SU-DHL-6 (cell line): ENCODE results near the gene CCDC77.
"Not testable (repeated sequence)": the region's sequence is repeated elsewhere in the genome, so short reads cannot be mapped to it uniquely, and the experiment has no call there.

Experiments used
- H2AFZ ChIP-seq: fragments of 200-600 bp; sonication (generic); 2 replicates; pipeline ENCODE4 v1.6.1; 2014; ENCODE audit warnings: low read depth, mild to moderate bottlenecking, moderate library complexity, mixed read lengths, antibody characterized with exemption, low read length; ENCODE audit not compliant: severe bottlenecking
- H3F3A ChIP-seq: fragments of 200-600 bp; shearing (Covaris generic); 2 replicates; pipeline ENCODE4 v1.6.0; 2016; ENCODE audit warnings: antibody characterized with exemption, mild to moderate bottlenecking; ENCODE audit not compliant: insufficient read depth
- H3K27ac ChIP-seq: fragments of 200-600 bp; sonication (generic); 2 replicates; pipeline ENCODE4 v1.5.1; 2016; ENCODE audit warnings: low read depth, mild to moderate bottlenecking, low read length, moderate library complexity, mixed read lengths
- H3K27me3 ChIP-seq: fragments of 200-600 bp; sonication (generic), shearing (Covaris generic); 2 replicates; pipeline ENCODE4 v1.6.0; 2014; ENCODE audit warnings: mild to moderate bottlenecking, low read length
- H3K36me3 ChIP-seq: fragments of 200-600 bp; sonication (generic); 2 replicates; pipeline ENCODE4 v1.6.1; 2014; ENCODE audit warnings: mild to moderate bottlenecking, low read length, mixed read lengths
- H3K4me2 ChIP-seq: fragments of 300-600, 200-600 bp; shearing (Covaris generic), sonication (generic); 2 replicates; pipeline ENCODE4 v1.6.0; 2014; ENCODE audit warnings: low read length, low read depth, mild to moderate bottlenecking; ENCODE audit not compliant: poor library complexity, severe bottlenecking
- H3K4me3 ChIP-seq: fragments of 200-600 bp; sonication (generic); 2 replicates; pipeline ENCODE4 v1.5.1; 2014; ENCODE audit warnings: antibody characterized with exemption, low read length, mild to moderate bottlenecking, mixed read lengths; ENCODE audit not compliant: insufficient read depth, poor library complexity, severe bottlenecking
- H3K79me2 ChIP-seq: fragments of 200-600 bp; sonication (generic); 2 replicates; pipeline ENCODE4 v1.6.1; 2014; ENCODE audit warnings: mild to moderate bottlenecking, low read length, moderate library complexity; ENCODE audit not compliant: insufficient read depth
- H3K9ac ChIP-seq: fragments of 200-600 bp; sonication (generic); 2 replicates; pipeline ENCODE4 v1.7.0; 2014; ENCODE audit warnings: mild to moderate bottlenecking, low read length
- H3K9me2 ChIP-seq: fragments of 200-600 bp; sonication (generic); replicated peaks from 2 replicates; pipeline ENCODE4 v1.6.1; 2014; ENCODE audit warnings: low read length; ENCODE audit not compliant: insufficient read depth
- H3K9me3 ChIP-seq: fragments of 200-600 bp; sonication (generic); 2 replicates; pipeline ENCODE4 v1.6.1; 2014; ENCODE audit warnings: low read length, mixed read lengths; ENCODE audit not compliant: insufficient read depth
- H4K20me1 ChIP-seq: fragments of 200-600 bp; sonication (generic); 2 replicates; pipeline ENCODE4 v1.6.1; 2014; ENCODE audit warnings: low read depth, mild to moderate bottlenecking, antibody characterized with exemption, low read length, moderate library complexity, mixed read lengths
- EZH2phosphoT487 ChIP-seq: fragments of 200-600 bp; sonication (generic), shearing (Covaris generic); conservative IDR thresholded peaks from 2 replicates; pipeline ENCODE4 v1.6.1; 2018; ENCODE audit warnings: mild to moderate bottlenecking, antibody characterized with exemption, low read length, moderate library complexity, mixed read lengths
- TF ChIP-seq, protein P1 (sequence below): fragments of 200-600 bp; sonication (generic); IDR thresholded peaks from one replicate; pipeline ENCODE4 v1.5.1; 2017; ENCODE audit warnings: antibody characterized with exemption, mild to moderate bottlenecking, low read length, moderate library complexity; ENCODE audit not compliant: insufficient read depth, poor library complexity, severe bottlenecking

The CCDC77 gene

DNA sequence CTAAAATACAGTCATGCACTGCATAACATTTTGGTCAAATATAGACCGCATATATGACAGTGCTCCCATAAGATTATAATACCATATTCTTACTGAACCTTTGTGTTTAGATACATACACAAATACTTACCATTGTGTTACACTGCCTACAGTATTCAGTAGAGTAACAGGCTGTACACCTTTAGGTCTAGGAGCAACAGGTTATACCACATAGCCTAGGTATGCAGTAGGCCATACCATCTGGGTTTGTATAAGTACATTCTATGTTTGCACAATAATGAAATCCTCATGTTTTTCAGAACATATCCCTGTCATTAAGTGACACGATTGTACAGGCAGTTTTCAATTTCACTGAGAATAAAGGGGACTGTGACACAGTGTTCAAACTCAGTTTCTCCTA lies 34.6 kb upstream of the CCDC77 start:
- TF ChIP-seq, protein P1, sequence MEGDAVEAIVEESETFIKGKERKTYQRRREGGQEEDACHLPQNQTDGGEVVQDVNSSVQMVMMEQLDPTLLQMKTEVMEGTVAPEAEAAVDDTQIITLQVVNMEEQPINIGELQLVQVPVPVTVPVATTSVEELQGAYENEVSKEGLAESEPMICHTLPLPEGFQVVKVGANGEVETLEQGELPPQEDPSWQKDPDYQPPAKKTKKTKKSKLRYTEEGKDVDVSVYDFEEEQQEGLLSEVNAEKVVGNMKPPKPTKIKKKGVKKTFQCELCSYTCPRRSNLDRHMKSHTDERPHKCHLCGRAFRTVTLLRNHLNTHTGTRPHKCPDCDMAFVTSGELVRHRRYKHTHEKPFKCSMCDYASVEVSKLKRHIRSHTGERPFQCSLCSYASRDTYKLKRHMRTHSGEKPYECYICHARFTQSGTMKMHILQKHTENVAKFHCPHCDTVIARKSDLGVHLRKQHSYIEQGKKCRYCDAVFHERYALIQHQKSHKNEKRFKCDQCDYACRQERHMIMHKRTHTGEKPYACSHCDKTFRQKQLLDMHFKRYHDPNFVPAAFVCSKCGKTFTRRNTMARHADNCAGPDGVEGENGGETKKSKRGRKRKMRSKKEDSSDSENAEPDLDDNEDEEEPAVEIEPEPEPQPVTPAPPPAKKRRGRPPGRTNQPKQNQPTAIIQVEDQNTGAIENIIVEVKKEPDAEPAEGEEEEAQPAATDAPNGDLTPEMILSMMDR = no peak
- Histone ChIP-seq H3K9me2 (no peaks in the 10 kb centered on the region), H3K79me2 (no peaks in the 10 kb centered on the region), H3K9me3 (no peaks in the 10 kb centered on the region), H3K4me3 (no peak overlapping the region), H4K20me1 (no peaks in the 10 kb centered on the region), H2AFZ (no peak overlapping the region), H3K27ac (no peak overlapping the region), H3F3A (0 out of 2 replicates have a peak, but pooled peaks cover 3% of the 10 kb centered on the region), H3K36me3 (peaks cover 41% of the 10 kb centered on the region), H3K27me3 (no peaks in the 10 kb centered on the region), H3K4me2 (no peak overlapping the region), H3K9ac (no peak overlapping the region)

DNA sequence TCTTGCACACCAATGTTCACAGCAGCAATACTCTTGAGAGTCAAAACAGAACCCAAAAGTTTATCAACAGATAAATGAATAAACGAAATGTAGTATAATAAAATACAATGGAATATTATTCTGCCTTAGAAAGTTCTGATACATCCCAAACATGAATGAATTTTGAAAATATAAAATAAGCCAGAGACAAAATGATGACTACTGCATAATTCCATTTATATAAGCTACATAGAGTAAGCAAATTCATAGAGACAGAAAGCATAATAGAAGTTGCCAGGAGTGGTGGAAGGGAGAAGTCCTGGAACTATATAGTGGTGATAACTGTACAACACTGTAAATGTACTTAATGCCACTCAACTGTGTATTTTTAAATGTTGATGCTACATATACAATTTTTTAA lies 33.5 kb upstream of the CCDC77 start:
- no peak overlapping the region for H3K9ac ChIP-seq
- no peaks in the 10 kb centered on the region for H4K20me1 ChIP-seq
- no peak overlapping the region for H3K4me2 ChIP-seq
- peaks cover 39% of the 10 kb centered on the region for H3K36me3 ChIP-seq
- no peaks in the 10 kb centered on the region for H3K9me2 ChIP-seq
- TF ChIP-seq, protein P1 = no peak
- TF ChIP-seq EZH2phosphoT487 = no peak
- no peak overlapping the region for H3K27ac ChIP-seq
- no peaks in the 10 kb centered on the region for H3K27me3 ChIP-seq
- H3K79me2 ChIP-seq = no peaks in the 10 kb centered on the region
- no peak overlapping the region for H3K4me3 ChIP-seq
- no peaks in the 10 kb centered on the region for H3K9me3 ChIP-seq
- H2AFZ ChIP-seq = no peak overlapping the region
- H3F3A ChIP-seq = 0 out of 2 replicates have a peak, but pooled peaks cover 3% of the 10 kb centered on the region

DNA sequence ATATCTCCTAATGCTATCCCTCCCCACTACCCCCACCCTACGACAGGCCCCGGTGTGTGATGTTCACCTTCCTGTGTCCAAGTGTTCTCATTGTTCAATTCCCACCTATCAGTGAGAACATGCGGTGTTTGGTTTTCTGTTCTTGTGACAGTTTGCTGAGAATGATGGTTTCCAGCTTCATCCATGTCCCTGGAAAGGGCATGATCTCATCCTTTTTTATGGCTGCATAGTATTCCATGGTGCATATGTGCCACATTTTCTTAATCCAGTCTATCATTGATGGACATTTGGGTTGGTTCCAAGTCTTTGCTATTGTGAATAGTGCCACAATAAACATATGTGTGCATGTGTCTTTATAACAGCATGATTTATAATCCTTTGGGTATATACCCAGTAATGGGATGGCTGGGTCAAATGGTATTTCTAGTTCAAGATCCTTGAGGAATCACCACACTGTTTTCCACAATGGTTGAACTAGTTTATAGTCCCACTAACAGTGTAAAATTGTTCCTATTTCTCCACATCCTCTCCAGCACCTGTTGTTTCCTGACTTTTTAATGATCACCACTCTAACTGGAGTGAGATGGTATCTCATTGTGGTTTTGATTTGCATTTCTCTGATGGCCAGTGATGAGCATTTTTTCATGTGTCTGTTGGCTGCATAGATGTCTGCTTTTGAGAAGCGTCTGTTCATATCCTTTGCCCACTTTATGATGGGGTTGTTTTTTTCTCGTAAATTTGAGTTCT lies 30.5 kb upstream of the CCDC77 start:
- peaks cover 18% of the 10 kb centered on the region for H3K36me3 ChIP-seq
- H3K9ac ChIP-seq, H3K79me2 ChIP-seq, H3K27ac ChIP-seq, H3K9me3 ChIP-seq, H3K4me3 ChIP-seq, H3F3A ChIP-seq, H3K27me3 ChIP-seq, H4K20me1 ChIP-seq, H3K9me2 ChIP-seq, H2AFZ ChIP-seq, H3K4me2 ChIP-seq: not testable (repeated sequence)

DNA sequence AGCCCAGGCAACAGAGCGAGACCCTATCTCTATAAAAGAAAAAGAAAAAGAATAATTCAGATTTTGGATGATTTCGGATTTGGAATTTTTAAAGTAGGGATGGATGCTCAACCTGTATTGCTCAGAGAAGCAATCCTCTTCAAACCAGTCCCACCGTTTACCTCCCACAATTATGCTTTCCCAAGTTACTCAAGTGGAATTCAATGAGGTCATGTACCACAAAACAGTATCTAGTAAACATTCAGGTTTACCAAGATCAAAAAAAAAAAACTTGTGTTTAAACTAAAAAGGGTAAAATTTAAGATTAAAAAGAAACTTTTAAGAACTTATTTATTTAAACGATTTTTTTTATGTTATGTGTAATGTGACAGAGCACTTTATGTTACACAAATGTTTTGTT lies 14.8 kb upstream of the CCDC77 start:
- peak overlapping the region; percentile 85 for H3K9ac ChIP-seq
- TF ChIP-seq, protein P1 = no peak
- TF ChIP-seq EZH2phosphoT487 = no peak

More for the DNA sequence above, 14.8 kb upstream of the CCDC77 start:
- peaks cover 55% of the 10 kb centered on the region for H3K79me2 ChIP-seq
- no peak overlapping the region for H3K27ac ChIP-seq
- H3K4me3 ChIP-seq = peak overlapping the region; percentile 90
- H3K27me3 ChIP-seq = no peaks in the 10 kb centered on the region
- no peaks in the 10 kb centered on the region for H3K9me2 ChIP-seq
- H4K20me1 ChIP-seq = peaks cover 9% of the 10 kb centered on the region; the same call in 1 of the 2 replicates
- no peaks in the 10 kb centered on the region for H3K9me3 ChIP-seq
- peaks cover 12% of the 10 kb centered on the region; the same call in 1 of the 2 replicates for H3F3A ChIP-seq
- peak overlapping the region; percentile 96 for H3K4me2 ChIP-seq
- H2AFZ ChIP-seq = no peak overlapping the region
- H3K36me3 ChIP-seq = peaks cover 30% of the 10 kb centered on the region; the same call in 1 of the 2 replicates
